ENCODE results near the gene RDH16. TPM values are rescaled to one million over a fixed set of nuclear protein-coding genes. Genes with fewer than 3 reads are reported as not detected.

Gene RDH16
- total and polyA plus RNA-seq, 4 donors = 0.11 to 0.68 (median 0.38) TPM

DNA sequence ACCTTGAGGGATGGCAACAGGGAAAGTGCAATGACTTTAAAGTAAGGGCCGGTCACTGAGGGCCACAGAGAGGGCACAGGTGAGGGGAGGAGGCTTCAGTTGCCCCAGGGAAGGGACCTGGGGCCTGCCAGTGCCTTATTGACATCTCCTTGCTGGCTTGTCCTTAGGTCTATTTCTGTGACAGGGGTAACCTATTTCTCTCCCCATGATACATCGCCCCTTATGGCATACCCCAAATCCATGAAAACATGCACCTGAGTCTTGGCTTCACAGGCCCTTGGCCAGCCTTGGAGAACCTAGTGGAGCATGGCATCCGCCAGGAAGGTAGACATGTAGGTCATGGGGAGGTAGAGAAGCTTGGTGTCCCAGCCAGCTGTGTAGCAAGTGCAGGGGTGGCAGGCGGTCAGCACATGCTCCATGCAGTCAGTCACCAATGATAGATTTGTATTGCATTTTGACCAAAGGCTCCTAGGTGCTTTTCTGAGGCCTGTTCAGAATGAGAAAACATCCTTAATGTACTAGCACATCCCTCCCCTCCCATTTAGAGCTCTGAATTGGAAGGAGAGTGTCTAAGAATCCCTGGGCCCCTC, 23.6 kb upstream of the RDH16 start:
- no peak for DNase-seq
- H3K4me3 ChIP-seq = no peak overlapping the region
- no peak overlapping the region for H3K27ac ChIP-seq (ENCODE audit: low read depth in 1 of 2, low read length in 1 of 2)
- no peaks in the 10 kb centered on the region for H3K36me3 ChIP-seq (ENCODE audit: control insufficient read depth in 4 of 4, insufficient read depth in 4 of 4, low read length in 4 of 4)
- 95 to 96% methylated on average over 4 of the region's 4 CpGs for WGBS, 2 donors
- no peaks in the 10 kb centered on the region for H3K9me3 ChIP-seq (ENCODE audit: control insufficient read depth in 4 of 4, insufficient read depth in 3 of 4, low read length in 3 of 4)
- no peaks in the 10 kb centered on the region for H3K4me1 ChIP-seq (ENCODE audit: control insufficient read depth in 5 of 5, insufficient read depth in 5 of 5, low read length in 5 of 5)
- TF ChIP-seq, protein P1, sequence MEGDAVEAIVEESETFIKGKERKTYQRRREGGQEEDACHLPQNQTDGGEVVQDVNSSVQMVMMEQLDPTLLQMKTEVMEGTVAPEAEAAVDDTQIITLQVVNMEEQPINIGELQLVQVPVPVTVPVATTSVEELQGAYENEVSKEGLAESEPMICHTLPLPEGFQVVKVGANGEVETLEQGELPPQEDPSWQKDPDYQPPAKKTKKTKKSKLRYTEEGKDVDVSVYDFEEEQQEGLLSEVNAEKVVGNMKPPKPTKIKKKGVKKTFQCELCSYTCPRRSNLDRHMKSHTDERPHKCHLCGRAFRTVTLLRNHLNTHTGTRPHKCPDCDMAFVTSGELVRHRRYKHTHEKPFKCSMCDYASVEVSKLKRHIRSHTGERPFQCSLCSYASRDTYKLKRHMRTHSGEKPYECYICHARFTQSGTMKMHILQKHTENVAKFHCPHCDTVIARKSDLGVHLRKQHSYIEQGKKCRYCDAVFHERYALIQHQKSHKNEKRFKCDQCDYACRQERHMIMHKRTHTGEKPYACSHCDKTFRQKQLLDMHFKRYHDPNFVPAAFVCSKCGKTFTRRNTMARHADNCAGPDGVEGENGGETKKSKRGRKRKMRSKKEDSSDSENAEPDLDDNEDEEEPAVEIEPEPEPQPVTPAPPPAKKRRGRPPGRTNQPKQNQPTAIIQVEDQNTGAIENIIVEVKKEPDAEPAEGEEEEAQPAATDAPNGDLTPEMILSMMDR (IDR thresholded peaks at IDR 0.05; ENCODE audit: control extremely low read depth, extremely low read depth) = no peak
- H3K9ac ChIP-seq (ENCODE audit: insufficient read depth in 1 of 2, low read length in 2 of 2) = no peak overlapping the region
- no peak for ATAC-seq (ENCODE audit: insufficient read depth, low FRiP score)
- no peaks in the 10 kb centered on the region for H3K27me3 ChIP-seq (ENCODE audit: control insufficient read depth in 3 of 3, insufficient read depth in 3 of 3, low read length in 2 of 3)

DNA sequence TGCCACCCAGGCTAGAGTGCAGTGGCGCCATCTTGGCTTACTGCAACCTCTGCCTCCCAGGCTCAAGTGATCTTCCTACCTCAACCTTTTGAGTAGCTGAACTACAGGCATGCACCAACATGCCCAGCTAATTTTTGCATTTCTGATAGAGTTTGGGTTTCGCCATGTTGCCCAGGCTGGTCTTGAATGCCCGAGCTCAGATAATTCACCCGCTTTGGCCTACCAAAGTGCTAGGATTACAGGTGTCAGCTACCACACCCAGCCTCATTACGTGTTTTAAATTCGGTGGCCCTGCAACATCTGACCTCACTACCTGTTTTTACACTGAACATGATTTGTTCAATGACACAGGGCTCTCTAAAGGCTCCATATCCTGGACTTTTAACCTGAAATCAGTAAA, 22.9 kb upstream of the RDH16 start:
- Histone ChIP-seq H3K4me1 (ENCODE audit: control insufficient read depth in 5 of 5, insufficient read depth in 5 of 5, low read length in 5 of 5) (no peaks in the 10 kb centered on the region), H3K4me3 (no peak overlapping the region), H3K27me3 (ENCODE audit: control insufficient read depth in 3 of 3, insufficient read depth in 3 of 3, low read length in 2 of 3) (no peaks in the 10 kb centered on the region), H3K27ac (ENCODE audit: low read depth in 1 of 2, low read length in 1 of 2) (no peak overlapping the region), H3K36me3 (ENCODE audit: control insufficient read depth in 4 of 4, insufficient read depth in 4 of 4, low read length in 4 of 4) (no peaks in the 10 kb centered on the region), H3K9me3 (ENCODE audit: control insufficient read depth in 4 of 4, insufficient read depth in 3 of 4, low read length in 3 of 4) (no peaks in the 10 kb centered on the region), H3K9ac (ENCODE audit: insufficient read depth in 1 of 2, low read length in 2 of 2) (no peak overlapping the region)
- TF ChIP-seq, protein P1 (IDR thresholded peaks at IDR 0.05; ENCODE audit: control extremely low read depth, extremely low read depth) = no peak
- ATAC-seq (ENCODE audit: insufficient read depth, low FRiP score) (no peak), DNase-seq (no peak)
- 95 to 96% methylated on average over 6 of the region's 6 CpGs for WGBS, 2 donors

- no peak for DNase-seq
- Histone ChIP-seq H3K36me3 (ENCODE audit: control insufficient read depth in 4 of 4, insufficient read depth in 4 of 4, low read length in 4 of 4) (no peaks in the 10 kb centered on the region), H3K9me3 (ENCODE audit: control insufficient read depth in 4 of 4, insufficient read depth in 3 of 4, low read length in 3 of 4) (no peaks in the 10 kb centered on the region), H3K4me1 (ENCODE audit: control insufficient read depth in 5 of 5, insufficient read depth in 5 of 5, low read length in 5 of 5) (no peaks in the 10 kb centered on the region), H3K9ac (ENCODE audit: insufficient read depth in 1 of 2, low read length in 2 of 2) (no peak overlapping the region), H3K27ac (ENCODE audit: low read depth in 1 of 2, low read length in 1 of 2) (no peak overlapping the region), H3K27me3 (ENCODE audit: control insufficient read depth in 3 of 3, insufficient read depth in 3 of 3, low read length in 2 of 3) (no peaks in the 10 kb centered on the region), H3K4me3 (no peak overlapping the region)
- 95 to 97% methylated on average over 3 of the region's 3 CpGs for WGBS, 2 donors
- no peak for ATAC-seq (ENCODE audit: insufficient read depth, low FRiP score)
- TF ChIP-seq, protein P1 (IDR thresholded peaks at IDR 0.05; ENCODE audit: control extremely low read depth, extremely low read depth) = no peak
These were observed 22.2 kb upstream of the RDH16 start for GRCh38 chr12:56979628-56980027.

All from lung (tissue), 12 donors.